ENCODE measurements around the gene TMEM256. TPM values are rescaled to one million over a fixed set of nuclear protein-coding genes. Genes with fewer than 3 reads are reported as not detected.

The TMEM256 gene
- total RNA-seq, 1 donor from 2014 or later: 149 TPM

GRCh38 chr17:7409716-7410115 lies 5.8 kb upstream of the TMEM256 start:
- Histone ChIP-seq H3K36me3 (ENCODE audit: control insufficient read depth in 3 of 3, insufficient read depth in 3 of 3, low read length in 3 of 3) (peaks cover 4 to 9% (median 6%) of the 10 kb centered on the region in 3 donors), H3K4me1 (ENCODE audit: control insufficient read depth in 3 of 3, insufficient read depth in 3 of 3, low read length in 3 of 3) (peaks cover 5 to 13% (median 5%) of the 10 kb centered on the region in 3 donors), H3K9me3 (ENCODE audit: control insufficient read depth in 3 of 3, low read length in 3 of 3) (no peaks in the 10 kb centered on the region), H3K9ac (ENCODE audit: low read depth in 1 of 3, low read length in 3 of 3) (no peak overlapping the region), H3K27ac (ENCODE audit: low read depth, low read length) (no peak overlapping the region), H3K27me3 (ENCODE audit: control insufficient read depth in 3 of 3, insufficient read depth in 3 of 3, low read length in 3 of 3) (no peaks in the 10 kb centered on the region), H3K4me3 (ENCODE audit: low read length in 3 of 3) (no peak overlapping the region)

- H3K36me3 ChIP-seq (ENCODE audit: control insufficient read depth in 3 of 3, insufficient read depth in 3 of 3, low read length in 3 of 3): peaks cover 4 to 9% (median 6%) of the 10 kb centered on the region in 3 donors
- H3K4me1 ChIP-seq (ENCODE audit: control insufficient read depth in 3 of 3, insufficient read depth in 3 of 3, low read length in 3 of 3): peaks cover 5 to 13% (median 5%) of the 10 kb centered on the region in 3 donors
- no peaks in the 10 kb centered on the region for H3K9me3 ChIP-seq (ENCODE audit: control insufficient read depth in 3 of 3, low read length in 3 of 3)
- no peak overlapping the region for H3K9ac ChIP-seq (ENCODE audit: low read depth in 1 of 3, low read length in 3 of 3)
- no peak overlapping the region for H3K4me3 ChIP-seq (ENCODE audit: low read length in 3 of 3)
- H3K27me3 ChIP-seq (ENCODE audit: control insufficient read depth in 3 of 3, insufficient read depth in 3 of 3, low read length in 3 of 3): no peaks in the 10 kb centered on the region
- H3K27ac ChIP-seq (ENCODE audit: low read depth, low read length): no peak overlapping the region
Measured at GRCh38 chr17:7408863-7409262, 5.0 kb upstream of the TMEM256 start.

GRCh38 chr17:7408252-7408727 lies 4.4 kb upstream of the TMEM256 start:
- Histone ChIP-seq H3K4me1 (ENCODE audit: control insufficient read depth in 3 of 3, insufficient read depth in 3 of 3, low read length in 3 of 3) (peaks cover 5 to 14% (median 5%) of the 10 kb centered on the region in 3 donors), H3K36me3 (ENCODE audit: control insufficient read depth in 3 of 3, insufficient read depth in 3 of 3, low read length in 3 of 3) (peaks cover 4 to 9% (median 6%) of the 10 kb centered on the region in 3 donors), H3K4me3 (ENCODE audit: low read length in 3 of 3) (no peak overlapping the region), H3K9me3 (ENCODE audit: control insufficient read depth in 3 of 3, low read length in 3 of 3) (no peaks in the 10 kb centered on the region), H3K9ac (ENCODE audit: low read depth in 1 of 3, low read length in 3 of 3) (no peak overlapping the region), H3K27ac (ENCODE audit: low read depth, low read length) (no peak overlapping the region), H3K27me3 (ENCODE audit: control insufficient read depth in 3 of 3, insufficient read depth in 3 of 3, low read length in 3 of 3) (no peaks in the 10 kb centered on the region)

- Histone ChIP-seq H3K36me3 (ENCODE audit: control insufficient read depth in 3 of 3, insufficient read depth in 3 of 3, low read length in 3 of 3) (peaks cover 4 to 9% (median 6%) of the 10 kb centered on the region in 3 donors), H3K27me3 (ENCODE audit: control insufficient read depth in 3 of 3, insufficient read depth in 3 of 3, low read length in 3 of 3) (no peaks in the 10 kb centered on the region), H3K4me1 (ENCODE audit: control insufficient read depth in 3 of 3, insufficient read depth in 3 of 3, low read length in 3 of 3) (peaks cover 11 to 20% (median 12%) of the 10 kb centered on the region in 3 donors), H3K4me3 (ENCODE audit: low read length in 3 of 3) (no peak within 1 kb of the TSS), H3K27ac (ENCODE audit: low read depth, low read length) (no peak within 1 kb of the TSS), H3K9me3 (ENCODE audit: control insufficient read depth in 3 of 3, low read length in 3 of 3) (no peaks in the 10 kb centered on the region), H3K9ac (ENCODE audit: low read depth in 1 of 3, low read length in 3 of 3) (no peak within 1 kb of the TSS)
Measured at GRCh38 chr17:7407485-7408251, 3.8 kb upstream of the TMEM256 start, which contains the start of gene NLGN2. Gene NLGN2 (plus strand): TSS chr17:7407845. CDS start chr17:7408256, 411 bp downstream.

GRCh38 chr17:7407082-7407481 lies 3.2 kb upstream of the TMEM256 start:
- no peak overlapping the region for H3K4me3 ChIP-seq (ENCODE audit: low read length in 3 of 3)
- no peaks in the 10 kb centered on the region for H3K9me3 ChIP-seq (ENCODE audit: control insufficient read depth in 3 of 3, low read length in 3 of 3)
- peaks cover 4 to 9% (median 6%) of the 10 kb centered on the region in 3 donors for H3K36me3 ChIP-seq (ENCODE audit: control insufficient read depth in 3 of 3, insufficient read depth in 3 of 3, low read length in 3 of 3)
- peaks cover 13 to 21% (median 13%) of the 10 kb centered on the region in 3 donors for H3K4me1 ChIP-seq (ENCODE audit: control insufficient read depth in 3 of 3, insufficient read depth in 3 of 3, low read length in 3 of 3)
- no peak overlapping the region for H3K27ac ChIP-seq (ENCODE audit: low read depth, low read length)
- no peak overlapping the region for H3K9ac ChIP-seq (ENCODE audit: low read depth in 1 of 3, low read length in 3 of 3)
- no peaks in the 10 kb centered on the region for H3K27me3 ChIP-seq (ENCODE audit: control insufficient read depth in 3 of 3, insufficient read depth in 3 of 3, low read length in 3 of 3)

GRCh38 chr17:7406235-7406825 lies 2.4 kb upstream of the TMEM256 start:
- no peak overlapping the region for H3K9ac ChIP-seq (ENCODE audit: low read depth in 1 of 3, low read length in 3 of 3)
- H3K27me3 ChIP-seq (ENCODE audit: control insufficient read depth in 3 of 3, insufficient read depth in 3 of 3, low read length in 3 of 3): no peaks in the 10 kb centered on the region
- H3K9me3 ChIP-seq (ENCODE audit: control insufficient read depth in 3 of 3, low read length in 3 of 3): no peaks in the 10 kb centered on the region
- peak overlapping the region; percentile 84 for H3K27ac ChIP-seq (ENCODE audit: low read depth, low read length)
- H3K4me3 ChIP-seq (ENCODE audit: low read length in 3 of 3): no peak overlapping the region
- H3K36me3 ChIP-seq (ENCODE audit: control insufficient read depth in 3 of 3, insufficient read depth in 3 of 3, low read length in 3 of 3): peaks cover 4 to 9% (median 6%) of the 10 kb centered on the region in 3 donors
- peaks cover 13 to 21% (median 13%) of the 10 kb centered on the region in 3 donors for H3K4me1 ChIP-seq (ENCODE audit: control insufficient read depth in 3 of 3, insufficient read depth in 3 of 3, low read length in 3 of 3)

- H3K4me3 ChIP-seq (ENCODE audit: low read length in 3 of 3): peak overlapping the region; percentile 67 to 73 (median 71)
- peak overlapping the region; percentile 72 to 80 (median 76) for H3K9ac ChIP-seq (ENCODE audit: low read depth in 1 of 3, low read length in 3 of 3)
Measured at GRCh38 chr17:7405350-7406234, 1.7 kb upstream of the TMEM256 start.

GRCh38 chr17:7404737-7405349 lies 946 bp upstream of the TMEM256 start:
- H3K4me1 ChIP-seq (ENCODE audit: control insufficient read depth in 3 of 3, insufficient read depth in 3 of 3, low read length in 3 of 3): peaks cover 13 to 21% (median 13%) of the 10 kb centered on the region in 3 donors
- no peaks in the 10 kb centered on the region for H3K27me3 ChIP-seq (ENCODE audit: control insufficient read depth in 3 of 3, insufficient read depth in 3 of 3, low read length in 3 of 3)
- no peaks in the 10 kb centered on the region for H3K9me3 ChIP-seq (ENCODE audit: control insufficient read depth in 3 of 3, low read length in 3 of 3)
- H3K4me3 ChIP-seq (ENCODE audit: low read length in 3 of 3): peak overlapping the region; percentile 67 to 73 (median 71)
- peak overlapping the region; percentile 84 for H3K27ac ChIP-seq (ENCODE audit: low read depth, low read length)
- peaks cover 4 to 6% (median 5%) of the 10 kb centered on the region in 3 donors for H3K36me3 ChIP-seq (ENCODE audit: control insufficient read depth in 3 of 3, insufficient read depth in 3 of 3, low read length in 3 of 3)
- peak overlapping the region; percentile 72 to 80 (median 76) for H3K9ac ChIP-seq (ENCODE audit: low read depth in 1 of 3, low read length in 3 of 3)

More at GRCh38 chr17:7405350-7406234, 1.7 kb upstream of the TMEM256 start:
- Histone ChIP-seq H3K4me1 (ENCODE audit: control insufficient read depth in 3 of 3, insufficient read depth in 3 of 3, low read length in 3 of 3) (peaks cover 13 to 21% (median 13%) of the 10 kb centered on the region in 3 donors), H3K36me3 (ENCODE audit: control insufficient read depth in 3 of 3, insufficient read depth in 3 of 3, low read length in 3 of 3) (peaks cover 4 to 8% (median 6%) of the 10 kb centered on the region in 3 donors), H3K9me3 (ENCODE audit: control insufficient read depth in 3 of 3, low read length in 3 of 3) (no peaks in the 10 kb centered on the region), H3K27ac (ENCODE audit: low read depth, low read length) (peak overlapping the region; percentile 84), H3K27me3 (ENCODE audit: control insufficient read depth in 3 of 3, insufficient read depth in 3 of 3, low read length in 3 of 3) (no peaks in the 10 kb centered on the region)

GRCh38 chr17:7403727-7403976 lies 245 bp downstream of the TMEM256 start:
- Histone ChIP-seq H3K4me3 (ENCODE audit: low read length in 3 of 3) (peak overlapping the region; percentile 86 to 90 (median 89)), H3K27me3 (ENCODE audit: control insufficient read depth in 3 of 3, insufficient read depth in 3 of 3, low read length in 3 of 3) (no peaks in the 10 kb centered on the region), H3K9me3 (ENCODE audit: control insufficient read depth in 3 of 3, low read length in 3 of 3) (no peaks in the 10 kb centered on the region), H3K36me3 (ENCODE audit: control insufficient read depth in 3 of 3, insufficient read depth in 3 of 3, low read length in 3 of 3) (peaks cover 0 to under 1% (median 0%) of the 10 kb centered on the region in 3 donors), H3K4me1 (ENCODE audit: control insufficient read depth in 3 of 3, insufficient read depth in 3 of 3, low read length in 3 of 3) (peaks cover 13 to 21% (median 13%) of the 10 kb centered on the region in 3 donors), H3K27ac (ENCODE audit: low read depth, low read length) (peak overlapping the region; percentile 84), H3K9ac (ENCODE audit: low read depth in 1 of 3, low read length in 3 of 3) (peak overlapping the region; percentile 76 to 95 (median 78))
